ENCODE data around the gene RMC1. TPM values are rescaled to one million over a fixed set of nuclear protein-coding genes. Genes with fewer than 3 reads are reported as not detected.

Gene RMC1
- total RNA-seq, 1 experiment from 2014 or later, result 48.3 TPM

Other genes with a start within 250 kb of the RMC1 start
- 42.7 and 71.1 TPM in 2 replicates for gene RIOK3, start 50.2 kb upstream of the RMC1 start, total RNA-seq (2014; rRNA removed; shearing (Covaris generic))
- 58.5 and 128 TPM in 2 replicates for gene NPC1, start 83.0 kb downstream of the RMC1 start, total RNA-seq (2014; rRNA removed; shearing (Covaris generic))
- gene ANKRD29, start 159.4 kb downstream of the RMC1 start, total RNA-seq (2014; rRNA removed; shearing (Covaris generic)), result 3.8 and 4.0 TPM in 2 replicates
- 1.5 and 2.7 TPM in 2 replicates for gene LAMA3, start 185.9 kb downstream of the RMC1 start, total RNA-seq (2014; rRNA removed; shearing (Covaris generic))

Measured in A172 (cell line).